T1000 (cell line): Measurements from ENCODE around the gene SHISA2.
"Not testable (repeated sequence)": the region's sequence is repeated elsewhere in the genome, so short reads cannot be mapped to it uniquely, and the experiment has no call there.

Experiments
- DNase-seq: peaks from one replicate; lab custom pipeline; 2025; ENCODE audit warnings: mixed read lengths; lab: John Stamatoyannopoulos, UW

SHISA2 gene

GRCh38 chr13:26051657-26052311 lies at the start of gene SHISA2:
SHISA2 (minus strand) TSS chr13:26052016; CDS start chr13:26050975, 1,041 bp downstream.
- DNase-seq = no peak

DNA sequence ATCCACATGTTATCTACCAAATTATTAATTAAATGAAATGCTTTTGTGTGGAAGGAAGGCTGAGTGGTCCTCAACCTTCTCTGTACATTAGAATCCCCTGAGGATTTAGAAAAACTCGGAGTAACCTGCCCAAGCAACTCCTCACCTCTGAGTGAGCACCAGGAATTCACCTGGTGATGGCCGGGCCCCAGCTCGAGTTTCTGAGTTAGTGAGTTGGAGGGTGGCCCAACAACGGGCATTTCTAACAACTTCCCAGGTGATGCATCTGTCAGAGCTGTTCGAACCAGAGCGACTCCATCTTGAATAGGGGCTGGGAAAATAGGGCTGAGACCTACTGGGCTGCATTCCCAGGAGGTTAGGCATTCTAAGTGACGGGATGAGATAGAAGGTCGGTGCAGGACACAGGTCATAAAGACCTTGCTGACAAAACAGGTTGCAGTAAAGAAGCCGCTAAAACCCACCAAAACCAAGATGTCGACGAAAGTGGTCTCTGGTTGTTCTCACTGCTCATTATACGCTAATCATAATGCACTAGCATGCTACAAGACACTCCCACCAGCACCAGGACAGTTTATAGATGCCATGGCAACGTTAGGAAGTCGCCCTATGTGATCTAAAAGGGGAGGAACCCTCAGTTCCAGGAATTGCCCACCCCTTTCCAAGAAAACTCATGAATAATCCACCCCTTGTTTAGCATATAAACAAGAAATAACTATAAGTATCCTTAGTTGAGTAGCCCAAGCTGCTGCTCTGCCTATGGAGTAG lies 44.2 kb upstream of the SHISA2 start:
- no peak for DNase-seq

DNA sequence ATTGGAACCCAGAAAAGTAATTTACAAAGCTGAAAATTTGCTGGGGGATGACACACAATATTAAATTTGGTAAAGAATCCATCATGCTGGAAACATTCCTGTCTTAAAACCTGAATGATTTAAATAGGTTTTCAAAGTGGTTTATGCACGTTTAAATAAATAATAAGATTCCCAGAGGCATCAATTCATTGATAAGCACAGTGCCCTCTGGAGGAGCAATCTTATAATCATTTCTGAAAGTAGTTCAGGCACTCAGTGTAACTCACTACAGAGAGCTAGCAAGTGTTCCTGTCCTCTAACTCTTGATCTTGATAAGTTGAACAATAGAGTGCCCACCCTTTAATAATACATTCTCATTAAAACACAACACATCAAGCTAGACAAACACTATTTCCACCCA lies 43.5 kb upstream of the SHISA2 start:
- no peak for DNase-seq

DNA sequence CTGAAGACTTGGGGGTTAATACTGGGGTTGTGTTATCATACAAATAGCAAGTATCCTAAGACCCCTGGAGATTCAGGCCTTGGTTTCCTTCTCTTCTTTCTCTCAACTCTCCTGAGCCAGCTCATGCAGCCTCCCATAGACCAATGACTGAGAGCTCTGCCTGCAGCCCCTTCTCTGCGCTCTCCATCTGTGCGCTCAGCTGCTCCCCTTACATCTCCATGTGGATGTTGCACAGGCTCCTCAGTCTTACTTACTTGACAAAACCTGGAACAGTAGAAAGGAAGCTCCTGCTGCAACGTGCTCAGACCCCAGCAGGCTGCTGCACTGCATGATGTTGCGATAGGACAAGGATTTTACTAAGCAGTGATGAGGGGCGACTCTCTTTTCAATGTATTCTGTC lies 25.0 kb upstream of the SHISA2 start:
- DNase-seq = not testable (repeated sequence)

DNA sequence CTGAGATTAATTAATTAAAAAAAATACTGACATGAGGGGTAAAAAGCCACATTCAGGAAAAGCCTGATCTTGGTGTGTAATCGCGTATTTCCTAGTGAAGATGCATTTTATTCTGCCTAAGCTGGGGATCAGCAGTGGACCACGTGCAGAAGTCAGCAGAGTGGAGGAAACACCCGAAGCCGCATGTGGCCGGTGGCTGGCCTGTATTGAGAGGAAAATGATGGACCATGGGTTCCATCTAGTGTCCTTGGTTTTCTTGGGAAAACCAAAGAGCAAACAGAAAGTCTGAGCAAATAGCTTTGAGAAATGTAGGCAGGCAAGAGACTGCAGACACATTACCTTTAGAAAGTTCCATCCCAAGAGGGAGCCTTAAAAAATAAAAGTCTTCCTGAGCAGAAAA lies 23.7 kb upstream of the SHISA2 start:
- DNase-seq = no peak

DNA sequence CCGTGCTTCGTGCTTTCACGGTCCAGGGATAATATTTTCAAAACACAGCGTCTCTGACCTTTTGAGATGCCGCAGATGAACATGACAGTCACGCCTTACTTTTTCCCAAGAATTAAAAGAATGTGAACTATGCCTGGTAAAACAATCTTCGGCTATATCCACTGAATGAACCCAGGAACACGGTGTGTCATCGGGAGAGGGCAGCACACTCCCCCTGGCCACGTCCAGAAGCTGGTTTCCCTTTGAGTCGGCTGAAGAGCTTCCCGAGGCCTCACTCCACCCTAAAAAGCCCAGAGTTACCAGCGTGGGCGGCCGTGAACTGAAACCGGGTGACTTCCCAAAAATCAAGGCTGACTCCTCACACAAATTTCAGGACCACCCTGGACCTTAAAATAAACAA lies 22.9 kb upstream of the SHISA2 start:
- DNase-seq = no peak

DNA sequence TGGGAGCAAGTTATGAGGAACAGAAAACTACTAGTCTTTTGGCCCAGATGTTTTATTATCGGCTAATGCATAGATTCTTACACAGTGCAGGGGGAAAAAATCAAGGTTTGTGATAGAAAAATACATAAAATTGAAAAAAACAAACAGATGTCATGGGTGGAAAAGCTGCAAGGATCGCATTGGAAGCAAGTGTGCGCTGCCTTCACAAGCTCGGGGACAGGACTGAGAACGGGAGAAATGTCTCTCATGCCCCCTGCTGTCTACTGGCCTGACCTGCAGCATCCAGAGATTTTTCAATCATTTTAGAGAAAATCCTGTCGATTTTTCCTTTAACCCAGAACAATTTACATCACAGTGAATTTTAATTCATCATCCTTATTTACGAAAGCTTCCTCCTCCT lies 20.5 kb upstream of the SHISA2 start:
- DNase-seq = not testable (repeated sequence)

- no peak for DNase-seq
Measured at GRCh38 chr13:26071691-26072090, 19.9 kb upstream of the SHISA2 start.

- not testable (repeated sequence) for DNase-seq
Measured at GRCh38 chr13:26069642-26070041, 17.8 kb upstream of the SHISA2 start.

- DNase-seq = not testable (repeated sequence)
Measured at GRCh38 chr13:26068372-26068771, 16.6 kb upstream of the SHISA2 start.

DNA sequence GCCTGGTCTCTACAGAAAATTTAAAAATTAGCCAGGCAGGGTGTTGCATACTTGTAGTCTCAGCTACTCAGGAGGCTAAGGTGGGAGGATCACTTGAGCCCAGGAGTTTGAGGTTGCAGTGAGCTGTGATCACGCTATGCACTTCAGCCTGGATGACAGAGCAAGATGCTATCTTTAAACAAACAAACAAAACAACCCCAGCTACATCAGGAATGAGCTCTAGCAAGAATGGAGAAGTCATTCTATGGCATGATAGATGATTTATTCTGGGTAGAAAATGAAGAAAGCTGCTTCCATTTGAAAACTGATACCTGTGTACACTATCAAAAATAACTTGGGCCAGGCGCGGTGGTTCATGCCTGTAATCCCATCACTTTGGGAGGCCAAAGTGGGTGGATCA lies 15.8 kb upstream of the SHISA2 start:
- no peak for DNase-seq

GRCh38 chr13:26066492-26066891 lies 14.7 kb upstream of the SHISA2 start:
- not testable (repeated sequence) for DNase-seq

DNA sequence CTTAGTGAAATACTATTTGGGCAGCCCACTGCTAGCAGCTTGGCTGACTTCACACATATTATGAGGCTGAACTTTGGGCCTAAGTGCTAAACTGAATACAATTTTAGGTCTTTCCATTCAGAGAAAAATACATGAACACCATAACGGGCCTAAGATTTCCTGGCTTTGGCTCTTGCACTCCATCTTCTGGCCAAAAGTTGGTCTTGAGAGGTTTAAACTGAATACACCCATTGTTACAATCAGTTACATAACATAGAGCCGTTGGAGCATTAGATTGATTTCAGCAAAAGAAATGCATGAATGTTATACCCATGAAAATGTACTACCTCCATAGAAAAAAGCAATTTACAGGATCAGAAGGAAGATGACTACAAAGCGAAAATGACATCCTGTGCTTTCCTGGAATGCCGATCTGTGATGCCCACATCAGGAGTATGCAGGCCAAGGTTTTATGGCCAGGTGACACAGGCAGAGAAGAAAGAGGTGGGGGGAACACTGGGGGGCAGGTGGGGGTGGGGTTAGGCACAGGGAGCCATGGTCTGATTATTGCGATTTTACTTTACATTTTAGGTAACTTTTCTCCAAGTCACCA lies 11.1 kb upstream of the SHISA2 start:
- no peak for DNase-seq

GRCh38 chr13:26061947-26062346 lies 10.1 kb upstream of the SHISA2 start:
- DNase-seq = no peak

- no peak for DNase-seq
Measured at GRCh38 chr13:26061256-26061655, 9.4 kb upstream of the SHISA2 start.

DNA sequence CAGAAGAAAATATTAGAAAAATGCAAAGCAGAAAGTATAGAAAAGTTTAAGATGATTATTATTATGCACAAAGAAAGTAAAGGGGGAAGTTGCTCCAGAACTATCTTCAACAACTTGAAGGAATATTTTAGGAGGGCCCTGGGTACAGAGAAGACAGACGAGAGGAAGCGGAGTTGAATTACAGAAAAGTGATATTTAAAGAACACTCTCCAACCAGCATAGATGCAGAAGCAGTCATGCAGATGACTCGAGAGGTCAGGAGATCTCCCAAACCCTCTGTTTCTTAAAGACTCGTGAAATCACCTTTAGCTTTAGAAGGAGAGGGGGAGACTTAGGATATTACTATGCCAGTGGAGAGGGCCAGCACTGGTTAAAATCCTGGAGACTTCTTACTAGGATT lies 8.5 kb upstream of the SHISA2 start:
- DNase-seq = no peak

DNA sequence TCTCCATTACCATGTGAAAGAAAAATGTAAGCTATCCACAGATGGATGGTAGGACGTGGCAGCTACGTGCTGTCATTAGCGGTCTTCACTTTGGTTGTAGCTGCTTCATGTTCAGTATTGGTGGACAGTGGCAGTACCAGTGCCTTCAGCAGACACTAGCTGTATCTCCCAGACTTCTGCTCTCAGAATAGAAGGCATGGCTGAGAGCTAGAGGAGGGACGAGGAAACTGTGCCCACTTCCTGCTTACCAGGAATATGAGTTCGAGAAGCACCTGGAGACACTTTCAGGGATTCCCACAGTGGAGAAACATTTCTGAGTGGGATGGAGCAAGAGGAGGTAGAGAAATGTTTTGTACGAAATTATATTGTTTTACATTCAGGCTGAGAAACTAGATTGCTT lies 6.9 kb upstream of the SHISA2 start:
- DNase-seq = no peak

DNA sequence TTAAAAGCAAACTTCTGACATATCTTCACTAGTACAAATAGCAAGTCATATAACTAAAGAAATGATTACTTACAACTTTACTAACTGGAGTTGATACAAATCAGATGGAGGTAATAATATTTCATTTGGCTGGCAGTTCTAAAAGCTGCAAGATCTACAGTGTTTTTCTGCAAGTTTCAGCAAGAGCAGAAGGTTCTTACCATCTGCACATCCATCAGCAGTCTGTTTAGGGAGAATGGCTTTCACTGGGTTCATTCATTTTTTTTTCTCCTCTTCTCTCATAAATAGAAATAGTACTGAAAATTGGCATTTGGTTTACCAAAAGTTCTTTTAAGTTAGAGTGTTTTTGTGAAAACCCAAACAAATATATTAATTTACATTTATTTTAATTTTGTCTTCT lies 3.1 kb upstream of the SHISA2 start:
- no peak for DNase-seq

GRCh38 chr13:26053418-26053980 lies 1.7 kb upstream of the SHISA2 start:
- no peak for DNase-seq

DNA sequence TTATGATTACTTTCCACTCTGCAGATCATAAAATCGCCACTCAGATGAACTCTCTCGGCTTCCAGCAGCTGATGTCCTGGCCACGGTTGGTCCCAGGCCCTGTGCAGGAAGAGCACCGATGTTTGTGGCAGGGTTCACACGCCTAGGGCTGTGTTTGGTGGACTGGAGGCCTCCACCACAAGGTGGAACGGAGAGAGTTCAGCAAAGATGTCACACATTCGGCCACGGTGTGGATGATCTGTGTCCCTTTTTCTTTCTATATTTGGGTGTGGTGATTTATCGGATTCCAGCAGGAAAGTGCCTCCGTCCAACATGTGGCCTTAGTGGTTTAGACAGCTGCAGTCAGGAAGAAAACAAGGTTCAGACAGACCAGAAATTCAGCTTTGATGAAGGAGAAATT lies 521 bp upstream of the SHISA2 start:
- no peak for DNase-seq

DNA sequence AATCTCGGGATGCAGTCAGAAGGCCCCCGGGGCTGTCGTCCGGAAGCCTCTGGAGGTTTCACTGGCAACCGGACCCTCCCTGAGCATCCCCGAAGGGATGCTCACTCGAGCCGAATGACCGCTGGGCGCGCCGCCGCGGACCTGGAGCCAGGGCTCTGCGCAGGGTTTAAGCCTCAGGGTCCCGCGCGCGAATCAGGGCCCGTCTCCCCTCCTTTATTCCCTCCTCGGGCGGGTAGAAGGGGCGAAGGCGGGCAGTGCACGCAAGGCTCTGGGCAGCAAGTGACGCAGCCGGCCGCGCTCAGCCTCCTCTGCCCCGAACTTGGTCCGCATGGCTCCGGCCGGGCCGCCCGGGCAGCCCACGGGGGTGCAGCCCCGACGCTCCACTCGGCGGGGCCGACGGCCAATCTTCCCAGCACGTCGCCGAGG lies 572 bp downstream of the SHISA2 start:
- no peak for DNase-seq

- no peak for DNase-seq
Measured at GRCh38 chr13:26050568-26051230, 1.1 kb downstream of the SHISA2 start.
